Stimulated activated naive CD4-positive, alpha-beta T cell treated with Interleukin-2 at 50 U/mL for 16 hours (primary cell): Measurements from ENCODE around the gene PRSS56.
A peak's percentile ranks its signal among the peaks of the same experiment; 100 is the strongest.

Source experiments
- DNase-seq: peaks from one replicate; lab custom pipeline; 2025; lab: John Stamatoyannopoulos, UW

The PRSS56 gene

DNA sequence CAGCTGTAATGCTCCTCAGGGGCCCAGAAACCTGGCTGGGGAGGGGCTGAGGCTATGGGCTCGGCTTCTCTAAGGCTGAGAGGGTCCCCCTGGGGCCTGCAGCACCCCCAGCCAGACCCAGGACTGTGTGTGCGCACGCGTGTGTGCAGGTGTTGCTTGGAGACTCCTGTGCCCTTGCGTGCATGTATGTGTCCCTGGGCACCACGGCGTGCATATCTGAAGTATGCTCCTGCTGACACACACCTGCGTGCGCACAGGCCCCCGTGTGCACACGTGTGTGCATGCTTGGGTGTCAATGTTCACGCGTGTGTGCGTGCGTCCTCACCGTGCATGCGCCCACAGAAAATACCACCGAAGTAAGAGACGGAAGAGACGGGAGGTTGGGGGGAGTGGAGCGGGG lies 17.7 kb upstream of the PRSS56 start:
- no peak for DNase-seq

DNA sequence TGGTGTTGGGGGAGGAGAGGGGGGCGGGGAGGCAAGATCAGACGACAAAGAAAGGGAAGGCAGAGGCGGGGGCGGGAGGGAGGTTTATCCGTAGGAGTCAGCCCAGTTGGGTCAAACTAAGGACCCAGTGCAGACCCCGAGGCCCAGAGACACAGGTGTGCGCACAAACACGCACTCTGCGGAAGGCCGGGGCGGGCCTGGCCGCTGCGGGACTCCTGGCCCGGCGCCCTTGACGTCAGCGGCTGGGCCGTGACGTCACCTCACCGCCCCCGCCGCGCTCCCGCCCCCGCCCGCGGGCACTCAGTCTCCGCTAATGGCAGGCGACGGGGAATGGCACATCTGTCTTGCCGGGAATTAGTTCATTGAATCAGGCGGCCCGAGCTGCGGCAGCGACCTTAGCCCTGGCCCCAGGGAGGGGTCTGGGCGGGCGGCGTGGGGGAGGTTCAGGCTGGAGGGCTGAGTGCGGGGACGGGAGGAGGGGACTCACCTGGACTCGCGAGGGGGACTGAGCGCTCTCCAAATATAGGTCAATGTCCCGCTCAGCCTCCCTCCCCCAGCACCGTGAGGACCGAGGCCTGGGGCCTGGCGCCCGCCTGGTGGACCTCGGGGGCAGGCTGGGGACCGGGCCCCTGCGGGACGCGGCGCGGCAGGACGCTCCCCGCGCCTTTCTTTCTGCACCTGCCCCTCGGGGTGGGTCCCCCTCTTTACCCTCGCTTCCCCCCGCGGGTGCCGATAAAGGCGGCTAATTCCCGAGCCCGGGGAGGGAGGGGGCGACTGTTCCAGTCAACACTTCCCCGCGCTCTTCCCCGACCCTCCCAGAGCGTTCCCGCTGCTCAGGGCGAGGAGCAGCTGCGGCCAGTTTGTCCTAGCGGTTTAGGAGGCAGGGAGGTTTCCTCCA lies 17.0 kb upstream of the PRSS56 start:
- peak; percentile 17 for DNase-seq

DNA sequence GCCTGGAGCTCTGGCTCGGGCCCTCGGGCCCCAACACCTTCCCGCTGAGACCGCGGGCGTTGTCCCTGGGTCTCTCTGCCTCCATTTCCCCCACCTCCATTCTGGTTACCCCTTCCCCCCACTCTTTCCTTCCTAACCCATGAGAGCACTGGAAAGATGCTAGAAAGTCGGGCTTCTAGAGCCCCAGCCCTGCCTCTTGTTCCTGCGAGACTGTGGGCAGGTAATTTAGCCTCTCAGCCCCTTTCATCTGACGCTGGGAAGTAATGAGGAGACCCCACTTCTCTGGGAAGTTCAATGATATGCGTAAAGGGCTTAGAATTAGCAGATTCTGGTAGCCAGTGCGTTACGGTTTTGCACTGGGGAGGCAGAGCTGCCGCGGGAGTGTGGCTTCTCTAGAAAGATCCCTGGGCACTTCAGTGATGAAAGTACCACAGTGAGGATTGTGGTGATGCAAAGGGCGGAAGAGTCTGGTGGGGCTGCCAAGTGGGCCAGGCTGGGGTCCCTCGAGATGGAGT lies 16.3 kb upstream of the PRSS56 start:
- no peak for DNase-seq

DNA sequence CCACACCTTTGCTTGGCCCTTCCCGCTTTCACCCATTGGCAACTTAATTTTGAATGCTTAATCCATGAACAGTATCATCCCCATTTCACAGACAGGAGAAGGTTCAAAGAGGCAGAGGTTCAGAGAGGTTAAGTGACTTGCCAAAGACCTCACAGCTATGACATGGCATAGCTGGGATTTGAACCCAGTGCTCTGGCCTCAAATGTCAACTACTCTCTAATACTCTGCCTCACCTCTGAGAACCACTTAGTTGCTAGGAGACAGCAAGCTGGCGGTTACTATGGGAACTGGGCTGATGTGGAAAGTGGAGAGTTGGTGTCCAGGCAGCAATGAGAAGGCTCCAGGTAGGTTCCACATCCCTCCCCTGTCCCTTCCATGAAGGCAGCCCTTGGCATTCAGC lies 15.8 kb upstream of the PRSS56 start:
- DNase-seq, result no peak

DNA sequence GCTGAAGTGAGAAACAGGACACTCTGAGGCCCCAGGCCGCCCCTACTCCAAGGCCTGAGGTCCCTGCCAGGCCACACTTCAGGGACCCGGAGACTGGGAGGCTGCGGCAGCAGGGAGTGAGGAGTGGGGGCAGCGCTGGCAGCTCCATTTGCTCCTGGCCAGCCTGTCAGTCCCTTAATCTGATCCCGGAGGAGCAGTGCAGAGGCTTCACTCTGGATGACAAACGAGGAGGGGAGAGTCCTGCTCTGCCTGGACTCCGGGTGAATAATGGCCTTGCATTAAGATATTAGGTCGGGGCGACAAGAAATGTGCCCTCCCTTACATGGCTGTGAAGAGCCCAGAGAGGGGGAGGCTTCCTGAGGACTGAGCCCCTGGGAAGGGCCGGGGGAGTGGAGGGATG lies 14.3 kb upstream of the PRSS56 start:
- no peak for DNase-seq

DNA sequence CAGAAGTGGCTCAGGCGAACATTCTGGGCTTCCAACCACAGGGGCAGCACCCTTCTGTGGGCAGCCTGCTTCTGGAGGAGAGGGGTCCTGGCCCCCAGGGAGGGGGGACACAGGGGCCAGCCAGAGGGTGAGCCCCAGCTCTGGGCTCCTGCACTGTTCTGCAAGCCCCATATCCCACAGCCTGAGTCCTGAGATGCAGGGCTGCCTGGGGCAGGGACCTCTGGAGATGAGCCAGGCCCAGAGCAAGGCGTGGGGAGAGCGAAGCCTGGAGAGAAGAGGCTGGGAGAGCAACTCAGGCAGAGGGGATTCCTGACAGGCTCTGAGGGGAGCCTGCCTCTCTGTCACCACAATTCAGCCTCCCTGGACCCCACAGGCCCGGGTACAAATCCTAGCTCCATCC lies 13.5 kb upstream of the PRSS56 start:
- DNase-seq, result no peak

DNA sequence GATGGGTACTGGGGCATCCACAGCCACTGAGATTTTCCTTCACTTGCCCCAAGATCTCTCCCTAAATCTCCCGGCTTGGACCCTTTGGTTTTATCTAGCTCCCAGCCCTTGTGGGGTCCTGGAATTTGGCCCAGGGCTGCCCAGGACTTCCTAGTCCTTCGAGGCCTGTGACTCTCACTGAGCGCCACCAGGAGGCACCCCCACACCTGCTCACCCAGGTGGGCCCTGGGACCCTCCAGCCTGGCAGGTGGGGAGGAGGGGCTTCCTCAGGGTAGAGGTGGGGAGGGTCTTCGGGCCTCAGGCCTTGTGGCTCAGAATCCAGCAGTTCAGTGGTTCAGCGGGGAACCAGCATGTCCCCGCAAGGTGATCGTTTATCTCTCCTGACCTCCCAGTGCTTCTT lies 11.9 kb upstream of the PRSS56 start:
- no peak for DNase-seq

DNA sequence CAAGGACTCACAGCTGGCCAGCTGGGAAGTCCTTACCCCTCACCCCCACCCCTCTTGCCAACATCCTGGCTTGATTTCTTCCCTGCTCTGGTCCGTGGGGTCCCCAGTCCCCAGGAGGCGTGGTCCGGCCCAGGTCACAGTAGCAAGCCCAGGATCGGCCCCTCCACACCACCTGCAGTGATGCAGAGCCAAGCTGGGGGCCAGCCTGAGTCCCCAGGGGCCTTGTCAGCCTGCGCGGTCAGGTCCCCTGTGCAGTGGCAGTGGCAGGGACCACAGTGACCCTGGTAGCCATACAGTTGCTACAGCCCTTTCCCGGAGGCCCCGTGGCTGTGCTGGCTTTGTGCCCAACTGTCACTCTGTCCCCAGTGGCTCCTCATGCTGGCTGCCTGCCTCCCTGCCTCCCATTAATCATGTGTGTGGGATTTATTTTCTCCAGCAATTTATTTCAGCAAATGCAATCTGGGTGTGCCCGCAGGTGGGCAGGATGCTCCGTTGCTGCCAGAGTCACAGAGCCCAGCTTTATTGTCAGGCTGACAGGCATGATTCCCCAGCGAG lies 8.8 kb upstream of the PRSS56 start:
- DNase-seq, result no peak

DNA sequence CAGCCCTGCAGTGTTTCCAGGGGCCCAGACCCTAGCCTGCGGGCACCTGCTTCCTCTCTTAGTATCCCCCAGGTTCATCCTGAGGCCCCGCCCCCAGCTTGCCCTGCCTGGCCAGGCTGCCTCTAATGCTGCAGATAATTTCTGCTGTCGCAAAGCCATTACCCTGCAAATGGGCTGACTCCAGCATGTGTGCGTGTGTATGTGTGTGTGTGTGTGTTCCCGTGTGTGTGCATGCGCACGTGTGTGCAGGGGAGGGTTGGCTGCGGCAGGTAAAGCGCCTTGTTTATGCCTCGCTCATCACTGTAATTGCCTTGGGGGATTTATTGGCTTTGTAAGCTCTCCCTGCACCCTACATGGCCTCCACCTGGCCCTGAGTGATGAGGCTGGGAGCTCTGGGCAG lies 7.6 kb upstream of the PRSS56 start:
- DNase-seq, result no peak

DNA sequence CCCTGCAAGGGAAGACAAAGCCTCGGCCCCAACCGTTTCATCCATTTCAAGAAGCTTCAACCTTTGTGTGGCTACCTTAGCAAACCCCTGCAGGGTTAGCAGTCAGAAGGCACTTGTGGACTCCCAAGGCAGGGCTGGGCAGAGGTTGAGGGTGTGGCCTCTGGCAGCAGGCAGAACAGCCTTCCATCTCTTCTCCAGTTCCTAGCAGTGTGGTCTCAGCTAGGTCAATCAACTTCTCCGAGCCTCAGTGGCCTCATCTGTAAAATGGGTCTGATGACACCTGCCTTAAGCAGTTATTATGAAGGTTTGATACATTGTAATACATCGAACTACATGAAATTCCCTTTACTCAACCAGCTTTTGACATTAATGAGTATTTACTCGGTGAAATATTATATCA lies 6.8 kb upstream of the PRSS56 start:
- no peak for DNase-seq

DNA sequence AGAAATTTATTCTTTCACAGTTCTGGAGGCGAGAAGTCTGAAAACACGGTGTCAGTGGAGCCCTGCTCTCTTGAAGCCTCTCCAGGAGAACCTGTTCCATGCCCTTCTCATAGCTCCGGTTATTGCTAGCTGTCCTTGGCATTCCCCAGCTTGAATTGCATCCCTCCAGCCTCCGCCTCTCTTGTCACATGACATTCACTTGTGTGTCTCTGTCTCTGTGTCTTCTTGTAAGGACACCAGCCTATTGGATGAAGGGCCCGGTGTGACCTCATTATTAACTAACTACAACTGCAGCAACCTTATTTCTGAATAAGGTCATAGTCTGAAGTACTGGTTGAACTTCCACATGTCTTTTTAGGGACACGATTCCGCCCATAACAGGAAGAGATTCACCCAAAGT lies 4.5 kb upstream of the PRSS56 start:
- DNase-seq, result no peak

DNA sequence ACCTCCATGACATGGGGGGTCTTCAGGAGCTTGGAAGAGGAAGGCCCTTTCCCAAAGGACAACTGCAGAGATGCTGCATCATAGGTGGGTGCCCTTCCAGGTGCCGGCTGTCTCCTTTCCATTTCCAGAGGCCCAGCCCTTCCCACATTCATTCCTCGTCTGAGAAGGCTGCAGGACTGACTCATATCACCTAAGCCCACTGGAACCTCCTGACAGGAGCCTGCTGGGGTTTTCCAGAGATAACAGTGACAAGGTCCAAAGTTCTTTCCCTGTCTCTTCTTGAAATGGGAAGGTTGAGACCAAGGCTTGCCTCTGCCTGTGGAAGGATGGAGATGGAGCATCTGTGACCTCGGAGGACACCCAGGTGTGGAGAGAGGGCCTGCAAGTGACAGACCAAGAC lies 3.6 kb upstream of the PRSS56 start:
- DNase-seq, result no peak

DNA sequence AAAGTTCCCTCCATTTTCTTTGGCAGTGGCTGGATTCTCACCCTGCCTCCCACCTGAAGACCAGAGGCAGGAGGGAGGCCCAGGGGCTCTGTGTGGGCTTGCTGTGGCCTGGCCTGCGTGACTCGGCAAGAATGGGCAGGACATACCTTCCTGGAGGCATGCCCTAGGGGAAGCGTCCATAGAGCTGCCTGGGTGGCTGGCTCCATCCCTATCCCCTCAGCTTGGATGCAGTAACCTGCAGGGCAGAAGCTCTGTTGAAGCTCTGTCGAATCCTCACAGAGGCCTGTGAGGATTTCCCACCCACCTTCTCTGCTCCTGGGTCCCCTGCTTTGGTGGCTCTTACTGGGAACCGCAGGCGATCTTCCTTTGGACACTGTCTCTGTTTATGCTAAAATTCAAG lies 1.3 kb upstream of the PRSS56 start:
- no peak for DNase-seq

DNA sequence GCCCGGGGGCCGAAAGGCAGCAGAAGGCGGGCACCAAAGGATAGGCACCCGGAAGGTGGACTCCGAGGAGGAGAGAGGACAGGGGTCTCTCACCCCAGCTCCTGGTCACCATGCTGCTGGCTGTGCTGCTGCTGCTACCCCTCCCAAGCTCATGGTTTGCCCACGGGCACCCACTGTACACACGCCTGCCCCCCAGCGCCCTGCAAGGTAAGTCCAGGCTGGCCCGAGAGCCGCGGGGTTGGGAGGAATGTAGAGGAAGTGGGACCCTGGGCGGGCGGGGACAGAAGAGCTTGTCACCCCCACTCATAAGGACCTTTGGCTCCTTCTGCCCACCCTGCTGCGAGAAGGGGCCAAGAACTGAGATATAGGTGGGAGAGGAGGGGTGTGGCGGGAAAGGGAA lies 301 bp downstream of the PRSS56 start:
- no peak for DNase-seq

DNA sequence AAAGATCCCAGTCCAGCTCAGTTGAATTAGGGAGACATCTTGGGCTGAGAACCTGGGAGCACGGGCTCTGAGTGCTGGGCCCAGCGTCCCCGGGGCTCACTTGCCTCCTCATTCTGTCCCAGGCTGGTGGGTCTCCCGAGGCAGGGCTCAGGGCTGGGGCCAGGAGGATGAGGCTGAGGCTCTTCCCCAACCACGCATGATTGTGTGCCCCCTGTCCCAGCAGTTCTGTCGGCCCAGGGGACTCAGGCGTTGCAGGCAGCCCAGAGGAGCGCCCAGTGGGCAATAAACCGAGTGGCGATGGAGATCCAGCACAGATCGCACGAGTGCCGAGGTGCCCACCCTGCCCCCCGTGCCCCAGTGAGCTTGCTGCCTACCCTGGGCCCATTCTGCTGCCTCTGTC lies 910 bp downstream of the PRSS56 start:
- no peak for DNase-seq

DNA sequence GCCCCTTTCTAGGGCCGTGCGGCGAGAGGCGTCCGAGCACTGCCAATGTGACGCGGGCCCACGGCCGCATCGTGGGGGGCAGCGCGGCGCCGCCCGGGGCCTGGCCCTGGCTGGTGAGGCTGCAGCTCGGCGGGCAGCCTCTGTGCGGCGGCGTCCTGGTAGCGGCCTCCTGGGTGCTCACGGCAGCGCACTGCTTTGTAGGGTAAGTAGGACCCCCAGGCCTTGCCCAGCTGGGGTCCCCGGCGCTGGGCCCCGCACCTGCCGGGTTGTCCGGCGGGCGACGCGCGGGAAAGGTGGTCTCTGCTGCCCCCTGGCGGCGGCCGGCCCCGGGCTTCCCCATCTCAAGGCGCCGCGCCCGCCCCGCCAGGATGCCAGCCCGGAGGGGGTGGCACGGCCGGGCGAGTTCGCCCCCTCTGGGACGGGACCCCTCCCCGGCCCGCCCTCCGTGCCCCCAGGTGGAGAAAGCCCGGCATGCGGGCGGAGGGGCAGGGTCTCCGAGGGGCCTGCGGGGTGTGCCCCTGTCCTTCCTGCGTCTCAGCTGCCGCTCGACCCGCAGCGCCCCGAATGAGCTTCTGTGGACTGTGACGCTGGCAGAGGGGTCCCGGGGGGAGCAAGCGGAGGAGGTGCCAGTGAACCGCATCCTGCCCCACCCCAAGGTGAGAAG lies 1.9 kb downstream of the PRSS56 start:
- DNase-seq, result peak; percentile 45

DNA sequence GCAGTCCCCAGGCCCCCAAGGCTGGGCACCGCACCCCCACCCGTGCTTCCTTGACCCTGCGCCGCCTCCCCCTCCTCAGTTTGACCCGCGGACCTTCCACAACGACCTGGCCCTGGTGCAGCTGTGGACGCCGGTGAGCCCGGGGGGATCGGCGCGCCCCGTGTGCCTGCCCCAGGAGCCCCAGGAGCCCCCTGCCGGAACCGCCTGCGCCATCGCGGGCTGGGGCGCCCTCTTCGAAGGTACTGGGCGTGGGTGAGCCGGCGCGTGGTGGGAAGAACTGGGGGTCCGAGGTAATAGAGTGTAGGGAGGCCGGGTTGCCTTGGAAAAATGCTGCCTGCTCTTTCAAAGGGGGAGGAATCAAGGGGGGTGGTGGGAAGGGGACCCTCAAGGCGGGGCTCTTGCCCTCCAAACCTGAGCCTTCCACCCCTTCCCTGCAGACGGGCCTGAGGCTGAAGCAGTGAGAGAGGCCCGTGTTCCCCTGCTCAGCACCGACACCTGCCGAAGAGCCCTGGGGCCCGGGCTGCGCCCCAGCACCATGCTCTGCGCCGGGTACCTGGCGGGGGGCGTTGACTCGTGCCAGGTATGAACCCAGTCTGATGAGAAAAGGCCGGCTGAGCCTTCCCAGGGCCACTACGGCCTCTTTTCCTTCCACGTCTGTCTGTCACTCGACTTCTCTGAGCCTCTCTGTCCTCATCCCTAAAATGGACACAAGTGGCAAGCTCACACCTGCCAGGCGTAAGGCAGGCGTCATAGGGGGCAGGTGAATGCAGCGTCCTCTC lies 2.6 kb downstream of the PRSS56 start:
- no peak for DNase-seq

DNA sequence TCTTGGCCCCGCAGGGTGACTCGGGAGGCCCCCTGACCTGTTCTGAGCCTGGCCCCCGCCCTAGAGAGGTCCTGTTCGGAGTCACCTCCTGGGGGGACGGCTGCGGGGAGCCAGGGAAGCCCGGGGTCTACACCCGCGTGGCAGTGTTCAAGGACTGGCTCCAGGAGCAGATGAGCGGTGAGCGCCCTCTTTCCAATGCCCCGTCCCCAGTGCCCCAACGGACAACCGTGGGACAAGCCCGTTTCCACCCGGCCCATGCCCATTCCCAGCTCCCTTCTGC lies 3.2 kb downstream of the PRSS56 start:
- no peak for DNase-seq

DNA sequence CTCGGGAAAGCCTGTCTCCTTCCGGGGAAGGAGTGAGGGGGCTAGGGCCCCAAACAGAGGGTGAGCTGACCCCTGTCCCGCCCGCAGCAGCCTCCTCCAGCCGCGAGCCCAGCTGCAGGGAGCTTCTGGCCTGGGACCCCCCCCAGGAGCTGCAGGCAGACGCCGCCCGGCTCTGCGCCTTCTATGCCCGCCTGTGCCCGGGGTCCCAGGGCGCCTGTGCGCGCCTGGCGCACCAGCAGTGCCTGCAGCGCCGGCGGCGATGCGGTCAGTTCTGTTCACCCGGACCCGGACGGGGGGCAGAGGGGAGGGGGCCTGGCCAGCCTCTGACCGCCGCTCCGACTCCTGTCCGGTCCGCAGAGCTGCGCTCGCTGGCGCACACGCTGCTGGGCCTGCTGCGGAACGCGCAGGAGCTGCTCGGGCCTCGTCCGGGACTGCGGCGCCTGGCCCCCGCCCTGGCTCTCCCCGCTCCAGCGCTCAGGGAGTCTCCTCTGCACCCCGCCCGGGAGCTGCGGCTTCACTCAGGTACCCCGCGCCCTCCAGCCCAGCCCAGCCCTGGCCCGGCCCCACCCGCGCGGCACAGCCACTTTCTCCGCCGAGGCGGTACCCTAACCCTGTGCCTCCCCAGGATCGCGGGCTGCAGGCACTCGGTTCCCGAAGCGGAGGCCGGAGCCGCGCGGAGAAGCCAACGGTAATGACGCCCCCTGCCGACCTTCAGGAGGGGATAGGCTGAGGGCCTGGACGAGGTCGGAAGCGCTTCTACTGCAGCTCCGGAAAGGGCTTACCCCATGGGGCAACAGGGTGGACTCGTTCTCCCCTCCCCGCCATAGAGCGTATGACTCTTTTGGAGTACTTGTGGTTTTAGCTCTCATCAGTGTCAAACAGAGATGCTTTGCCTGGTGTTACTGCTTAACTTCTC lies 3.8 kb downstream of the PRSS56 start:
- DNase-seq, result no peak

DNA sequence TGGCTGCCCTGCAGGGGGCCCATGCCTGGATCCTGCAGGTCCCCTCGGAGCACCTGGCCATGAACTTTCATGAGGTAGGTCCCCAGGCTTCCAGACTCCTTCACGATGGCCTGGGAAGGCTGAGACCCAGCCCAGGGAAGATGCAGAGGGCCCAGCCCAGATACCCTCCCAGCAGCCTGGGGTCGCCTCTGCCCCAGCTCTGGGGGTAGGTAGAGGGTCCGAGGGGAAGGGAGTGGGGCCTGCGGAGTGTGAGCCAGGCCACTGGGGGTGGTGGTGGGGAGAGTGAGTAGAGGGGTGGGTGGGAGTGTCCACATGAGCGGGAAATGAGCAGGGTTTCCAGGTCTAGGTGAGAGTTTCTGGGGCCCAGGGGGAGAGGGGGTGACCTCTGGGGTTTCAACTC lies 4.6 kb downstream of the PRSS56 start:
- no peak for DNase-seq

DNA sequence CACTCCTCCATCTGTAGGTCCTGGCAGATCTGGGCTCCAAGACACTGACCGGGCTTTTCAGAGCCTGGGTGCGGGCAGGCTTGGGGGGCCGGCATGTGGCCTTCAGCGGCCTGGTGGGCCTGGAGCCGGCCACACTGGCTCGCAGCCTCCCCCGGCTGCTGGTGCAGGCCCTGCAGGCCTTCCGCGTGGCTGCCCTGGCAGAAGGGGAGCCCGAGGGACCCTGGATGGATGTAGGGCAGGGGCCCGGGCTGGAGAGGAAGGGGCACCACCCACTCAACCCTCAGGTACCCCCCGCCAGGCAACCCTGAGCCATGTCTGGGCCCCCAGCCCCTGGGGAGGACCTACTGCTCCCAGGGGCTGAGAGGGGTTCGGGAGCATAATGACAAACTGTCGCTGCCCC lies 5.0 kb downstream of the PRSS56 start:
- no peak for DNase-seq
